ENCODE results near the gene DNAAF5.

GRCh38 chr7:734214-734613 is 7.7 kb downstream of the DNAAF5 start:
- TF ChIP-seq TCF12 (IDR thresholded peaks at IDR 0.05; ENCODE audit: low read depth) (no peak), EGR1 (IDR thresholded peaks at IDR 0.05) (no peak)
